GM23338 (cell line): ENCODE data around the gene C12orf56.

Experiments used
- CREB1 ChIP-seq: fragments of 250-450 bp; sonication (Bioruptor Pico); IDR thresholded peaks from 2 replicates; pipeline ENCODE4 v1.5.0; 2020; ENCODE audit warnings: low read depth, mild to moderate bottlenecking, moderate library complexity
- EZH2 ChIP-seq: fragments of 200-600 bp; sonication (generic); IDR thresholded peaks from one replicate; pipeline ENCODE4 v1.8.0; 2017; ENCODE audit warnings: antibody characterized with exemption, mild to moderate bottlenecking, low read depth; ENCODE audit not compliant: unreplicated experiment
- EZH2phosphoT487 ChIP-seq: fragments of 200-600 bp; sonication (generic); IDR thresholded peaks from one replicate; pipeline ENCODE4 v1.8.1; 2018; ENCODE audit warnings: antibody characterized with exemption; ENCODE audit not compliant: unreplicated experiment
- POLR2AphosphoS5 ChIP-seq: IDR thresholded peaks from 2 replicates; pipeline ENCODE4 v1.6.1; 2016; ENCODE audit warnings: antibody characterized with exemption, low read depth
- TF ChIP-seq, protein P1 (sequence below): IDR thresholded peaks from 2 replicates; pipeline ENCODE4 v1.6.1; 2016; ENCODE audit warnings: antibody characterized with exemption
- TF ChIP-seq, protein P2 (sequence below): IDR thresholded peaks from one replicate; pipeline ENCODE4 v1.6.1; 2018; ENCODE audit warnings: antibody characterized with exemption; ENCODE audit not compliant: unreplicated experiment
- TF ChIP-seq, protein P3 (sequence below), 2 experiments: fragments of 200-600 bp in 1 of 2; sonication (generic) in 1 of 2; conservative IDR thresholded peaks; 2 replicates each; pipeline versions ENCODE4 v1.5.1 to v1.6.1; 2016 to 2017; ENCODE audit warnings: antibody characterized with exemption in 2 of 2, low read depth in 2 of 2, mild to moderate bottlenecking in 2 of 2, moderate library complexity in 1 of 2

DNA sequence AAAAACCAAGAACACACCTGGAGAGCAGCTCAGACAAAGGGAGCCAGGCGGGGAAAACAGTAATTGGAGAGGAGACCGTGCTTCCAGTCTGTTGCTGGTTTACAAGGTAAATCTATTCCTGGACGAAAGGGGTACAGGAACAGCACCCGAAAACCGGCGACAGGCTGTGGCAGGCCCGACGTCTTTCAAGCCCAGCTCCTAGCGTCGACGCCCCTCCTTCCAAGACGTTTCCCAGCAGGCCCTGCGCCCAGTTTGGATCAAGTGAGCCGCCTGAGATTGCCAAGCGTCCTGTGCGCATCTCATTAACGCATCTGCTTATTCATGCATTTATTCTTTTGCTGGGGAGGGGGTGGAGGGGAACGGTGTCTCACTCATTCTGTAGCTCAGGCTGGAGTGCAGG lies 1.4 kb downstream of the C12orf56 start:
- TF ChIP-seq, protein P1, sequence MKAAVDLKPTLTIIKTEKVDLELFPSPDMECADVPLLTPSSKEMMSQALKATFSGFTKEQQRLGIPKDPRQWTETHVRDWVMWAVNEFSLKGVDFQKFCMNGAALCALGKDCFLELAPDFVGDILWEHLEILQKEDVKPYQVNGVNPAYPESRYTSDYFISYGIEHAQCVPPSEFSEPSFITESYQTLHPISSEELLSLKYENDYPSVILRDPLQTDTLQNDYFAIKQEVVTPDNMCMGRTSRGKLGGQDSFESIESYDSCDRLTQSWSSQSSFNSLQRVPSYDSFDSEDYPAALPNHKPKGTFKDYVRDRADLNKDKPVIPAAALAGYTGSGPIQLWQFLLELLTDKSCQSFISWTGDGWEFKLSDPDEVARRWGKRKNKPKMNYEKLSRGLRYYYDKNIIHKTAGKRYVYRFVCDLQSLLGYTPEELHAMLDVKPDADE = no peak
- TF ChIP-seq, protein P2, sequence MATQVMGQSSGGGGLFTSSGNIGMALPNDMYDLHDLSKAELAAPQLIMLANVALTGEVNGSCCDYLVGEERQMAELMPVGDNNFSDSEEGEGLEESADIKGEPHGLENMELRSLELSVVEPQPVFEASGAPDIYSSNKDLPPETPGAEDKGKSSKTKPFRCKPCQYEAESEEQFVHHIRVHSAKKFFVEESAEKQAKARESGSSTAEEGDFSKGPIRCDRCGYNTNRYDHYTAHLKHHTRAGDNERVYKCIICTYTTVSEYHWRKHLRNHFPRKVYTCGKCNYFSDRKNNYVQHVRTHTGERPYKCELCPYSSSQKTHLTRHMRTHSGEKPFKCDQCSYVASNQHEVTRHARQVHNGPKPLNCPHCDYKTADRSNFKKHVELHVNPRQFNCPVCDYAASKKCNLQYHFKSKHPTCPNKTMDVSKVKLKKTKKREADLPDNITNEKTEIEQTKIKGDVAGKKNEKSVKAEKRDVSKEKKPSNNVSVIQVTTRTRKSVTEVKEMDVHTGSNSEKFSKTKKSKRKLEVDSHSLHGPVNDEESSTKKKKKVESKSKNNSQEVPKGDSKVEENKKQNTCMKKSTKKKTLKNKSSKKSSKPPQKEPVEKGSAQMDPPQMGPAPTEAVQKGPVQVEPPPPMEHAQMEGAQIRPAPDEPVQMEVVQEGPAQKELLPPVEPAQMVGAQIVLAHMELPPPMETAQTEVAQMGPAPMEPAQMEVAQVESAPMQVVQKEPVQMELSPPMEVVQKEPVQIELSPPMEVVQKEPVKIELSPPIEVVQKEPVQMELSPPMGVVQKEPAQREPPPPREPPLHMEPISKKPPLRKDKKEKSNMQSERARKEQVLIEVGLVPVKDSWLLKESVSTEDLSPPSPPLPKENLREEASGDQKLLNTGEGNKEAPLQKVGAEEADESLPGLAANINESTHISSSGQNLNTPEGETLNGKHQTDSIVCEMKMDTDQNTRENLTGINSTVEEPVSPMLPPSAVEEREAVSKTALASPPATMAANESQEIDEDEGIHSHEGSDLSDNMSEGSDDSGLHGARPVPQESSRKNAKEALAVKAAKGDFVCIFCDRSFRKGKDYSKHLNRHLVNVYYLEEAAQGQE = no peak
- TF ChIP-seq EZH2phosphoT487 = no peak
- TF ChIP-seq, protein P3, sequence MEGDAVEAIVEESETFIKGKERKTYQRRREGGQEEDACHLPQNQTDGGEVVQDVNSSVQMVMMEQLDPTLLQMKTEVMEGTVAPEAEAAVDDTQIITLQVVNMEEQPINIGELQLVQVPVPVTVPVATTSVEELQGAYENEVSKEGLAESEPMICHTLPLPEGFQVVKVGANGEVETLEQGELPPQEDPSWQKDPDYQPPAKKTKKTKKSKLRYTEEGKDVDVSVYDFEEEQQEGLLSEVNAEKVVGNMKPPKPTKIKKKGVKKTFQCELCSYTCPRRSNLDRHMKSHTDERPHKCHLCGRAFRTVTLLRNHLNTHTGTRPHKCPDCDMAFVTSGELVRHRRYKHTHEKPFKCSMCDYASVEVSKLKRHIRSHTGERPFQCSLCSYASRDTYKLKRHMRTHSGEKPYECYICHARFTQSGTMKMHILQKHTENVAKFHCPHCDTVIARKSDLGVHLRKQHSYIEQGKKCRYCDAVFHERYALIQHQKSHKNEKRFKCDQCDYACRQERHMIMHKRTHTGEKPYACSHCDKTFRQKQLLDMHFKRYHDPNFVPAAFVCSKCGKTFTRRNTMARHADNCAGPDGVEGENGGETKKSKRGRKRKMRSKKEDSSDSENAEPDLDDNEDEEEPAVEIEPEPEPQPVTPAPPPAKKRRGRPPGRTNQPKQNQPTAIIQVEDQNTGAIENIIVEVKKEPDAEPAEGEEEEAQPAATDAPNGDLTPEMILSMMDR (conservative IDR thresholded peaks at IDR 0.05; ENCODE audit: low read depth in 2 of 2) = no peak
- no peak for TF ChIP-seq CREB1 (CRISPR knock-in tag)
- TF ChIP-seq POLR2AphosphoS5 = no peak
- TF ChIP-seq EZH2 = no peak
